Subcutaneous abdominal adipose tissue (tissue), 5 donors: Measurements from ENCODE around the gene PAPSS1.
"Not testable (repeated sequence)": the region's sequence is repeated elsewhere in the genome, so short reads cannot be mapped to it uniquely, and the experiment has no call there.

Experiments used
- H3K27ac ChIP-seq: one replicate; pipeline ENCODE4 v1.7.0; 2013; ENCODE audit warnings: low read depth, mild to moderate bottlenecking, inconsistent platforms, low read length, moderate library complexity
- H3K27me3 ChIP-seq, 5 donors: one replicate each; pipeline ENCODE4 v1.7.0; 2013; ENCODE audit warnings: low read length in 5 of 5, inconsistent platforms in 1 of 5; ENCODE audit not compliant: control insufficient read depth in 5 of 5, insufficient read depth in 4 of 5
- H3K36me3 ChIP-seq, 5 donors: one replicate each; pipeline ENCODE4 v1.7.0; 2013; ENCODE audit warnings: low read length in 5 of 5; ENCODE audit not compliant: control insufficient read depth in 5 of 5, insufficient read depth in 5 of 5
- H3K4me1 ChIP-seq, 5 donors: one replicate each; pipeline ENCODE4 v1.7.0; 2013; ENCODE audit warnings: low read length in 5 of 5, mild to moderate bottlenecking in 3 of 5, moderate library complexity in 1 of 5; ENCODE audit not compliant: control insufficient read depth in 5 of 5, insufficient read depth in 5 of 5
- H3K4me3 ChIP-seq, 5 donors: one replicate each; pipeline ENCODE4 v1.7.0; 2013; ENCODE audit warnings: low read length in 5 of 5, low read depth in 1 of 5
- H3K9ac ChIP-seq, 5 donors: one replicate each; pipeline ENCODE4 v1.7.0; 2013; ENCODE audit warnings: low read length in 5 of 5, mild to moderate bottlenecking in 4 of 5, moderate library complexity in 3 of 5
- H3K9me3 ChIP-seq, 5 donors: one replicate each; pipeline ENCODE4 v1.7.0; 2013; ENCODE audit warnings: low read length in 5 of 5; ENCODE audit not compliant: control insufficient read depth in 5 of 5
- donor health status: healthy.
- donor health status: healthy.
- donor health status: healthy.
- donor health status: healthy.
- donor health status: healthy.

PAPSS1 gene

DNA sequence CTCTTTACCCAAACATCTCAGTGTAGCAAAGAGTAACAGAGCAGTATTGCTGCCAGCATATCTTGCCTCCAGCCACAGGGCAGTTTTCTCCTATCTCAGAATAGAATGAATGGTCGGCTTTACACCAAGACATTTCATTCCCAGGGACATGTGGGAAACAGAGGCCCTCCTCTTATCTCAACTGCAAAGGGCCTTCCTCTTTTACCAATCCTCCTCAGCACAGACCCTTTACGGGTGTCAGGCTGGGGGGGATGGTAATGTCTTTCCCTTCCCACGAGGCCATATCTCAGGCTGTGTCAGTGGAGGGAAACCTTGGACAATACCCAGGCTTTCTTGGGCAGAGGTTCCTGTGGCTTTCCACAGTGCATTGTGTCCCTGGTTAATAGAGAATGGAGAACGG, 9.0 kb upstream of the PAPSS1 start:
- peaks cover 0 to 25% (median 8%) of the 10 kb centered on the region in 5 donors for H3K4me1 ChIP-seq
- not testable (repeated sequence) for H3K36me3 ChIP-seq, H3K9ac ChIP-seq, H3K27me3 ChIP-seq, H3K4me3 ChIP-seq, H3K9me3 ChIP-seq, H3K27ac ChIP-seq

DNA sequence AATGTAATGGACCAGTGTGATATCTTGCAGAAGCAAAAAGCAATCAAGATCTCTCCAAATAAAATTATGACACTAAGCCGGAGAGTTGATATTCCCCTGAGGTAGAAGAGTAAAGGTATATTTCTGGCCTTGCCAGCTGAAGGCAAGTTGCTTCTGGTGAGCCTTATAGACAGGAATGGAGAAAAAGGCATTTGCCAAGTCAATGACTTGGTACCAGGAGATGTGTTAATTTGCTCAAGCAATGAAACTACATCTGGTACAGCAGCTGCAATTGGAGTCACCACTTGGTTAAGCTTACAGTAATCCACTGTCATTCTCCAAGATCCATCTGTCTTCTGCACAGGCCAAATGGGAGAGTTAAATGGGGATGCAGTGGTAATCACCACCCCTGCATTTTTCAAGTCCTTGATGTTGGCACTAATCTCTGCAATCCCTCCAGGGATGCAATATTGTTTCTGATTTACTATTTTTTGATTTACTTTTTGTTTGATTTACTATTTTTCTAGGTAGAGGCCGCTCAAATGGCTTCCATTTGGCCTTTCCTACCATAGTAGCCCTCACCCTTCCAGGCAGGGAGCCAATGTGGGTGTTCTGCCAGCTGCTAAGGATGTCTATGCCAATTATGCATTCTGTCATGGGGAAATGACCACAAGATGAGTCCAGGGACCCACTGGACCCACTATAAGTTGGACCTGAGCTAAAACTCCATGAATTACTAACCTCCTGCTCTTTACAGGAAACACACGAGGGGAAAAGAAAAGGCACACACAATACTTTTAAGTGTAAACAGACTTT, 6.3 kb upstream of the PAPSS1 start:
- H3K27me3 ChIP-seq, H3K9me3 ChIP-seq, H3K9ac ChIP-seq, H3K4me3 ChIP-seq, H3K36me3 ChIP-seq, H3K27ac ChIP-seq: not testable (repeated sequence)
- peaks cover 0 to 22% (median 9%) of the 10 kb centered on the region in 5 donors for H3K4me1 ChIP-seq

DNA sequence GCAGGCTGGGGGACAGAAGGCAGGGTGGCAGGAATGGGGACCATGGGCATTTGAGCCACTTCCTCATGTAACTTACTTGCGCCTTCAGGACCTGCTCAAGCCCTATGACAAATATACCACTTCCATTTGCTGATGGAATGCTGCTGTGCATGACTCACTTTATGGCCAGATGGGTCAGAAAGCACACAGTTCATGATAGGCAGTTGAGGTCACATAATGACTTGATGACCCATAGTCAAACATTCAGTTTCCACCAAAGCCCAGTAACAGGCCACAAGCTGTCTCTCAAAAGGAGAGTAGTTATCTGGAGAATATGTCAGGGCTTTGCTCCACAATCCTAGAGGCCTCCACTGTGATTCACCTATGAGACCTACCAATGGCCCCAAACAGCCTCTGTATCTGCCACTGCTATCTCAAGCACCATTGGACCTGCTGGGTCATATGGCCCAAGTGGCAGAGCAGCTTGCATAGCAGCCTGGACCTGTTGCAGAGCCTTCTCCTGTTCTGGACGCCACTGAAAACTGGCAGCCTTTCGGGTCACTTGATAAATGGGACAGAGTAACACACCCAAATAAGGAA, 5.3 kb upstream of the PAPSS1 start:
- no peak overlapping the region for H3K4me3 ChIP-seq
- no peak overlapping the region for H3K27ac ChIP-seq
- peaks cover 0 to 26% (median 18%) of the 10 kb centered on the region in 5 donors for H3K4me1 ChIP-seq
- H3K9ac ChIP-seq: no peak overlapping the region
- no peaks in the 10 kb centered on the region for H3K9me3 ChIP-seq
- H3K36me3 ChIP-seq: no peaks in the 10 kb centered on the region
- H3K27me3 ChIP-seq: no peaks in the 10 kb centered on the region

DNA sequence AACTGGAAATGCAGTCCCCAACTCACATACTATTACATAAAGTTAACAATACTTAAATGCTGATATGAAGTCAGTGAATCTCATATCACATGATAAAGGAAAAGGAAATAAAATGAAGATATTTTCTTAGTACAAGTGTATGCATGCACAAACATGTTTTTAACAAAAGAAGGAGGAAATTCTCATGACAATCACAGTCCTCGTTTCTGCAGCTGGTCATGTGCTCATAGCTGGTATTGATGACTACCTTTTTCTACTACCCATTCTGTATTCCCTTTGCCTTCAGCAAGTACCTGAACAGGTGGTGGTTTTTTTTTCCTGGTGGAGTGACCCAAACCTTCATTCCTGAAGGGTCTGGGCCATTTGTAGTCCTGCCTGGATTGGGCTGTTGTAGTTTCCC, 3.3 kb upstream of the PAPSS1 start:
- H3K27me3 ChIP-seq, H3K4me3 ChIP-seq, H3K9me3 ChIP-seq, H3K36me3 ChIP-seq, H3K9ac ChIP-seq, H3K27ac ChIP-seq: not testable (repeated sequence)
- peaks cover 3 to 32% (median 30%) of the 10 kb centered on the region in 5 donors for H3K4me1 ChIP-seq

DNA sequence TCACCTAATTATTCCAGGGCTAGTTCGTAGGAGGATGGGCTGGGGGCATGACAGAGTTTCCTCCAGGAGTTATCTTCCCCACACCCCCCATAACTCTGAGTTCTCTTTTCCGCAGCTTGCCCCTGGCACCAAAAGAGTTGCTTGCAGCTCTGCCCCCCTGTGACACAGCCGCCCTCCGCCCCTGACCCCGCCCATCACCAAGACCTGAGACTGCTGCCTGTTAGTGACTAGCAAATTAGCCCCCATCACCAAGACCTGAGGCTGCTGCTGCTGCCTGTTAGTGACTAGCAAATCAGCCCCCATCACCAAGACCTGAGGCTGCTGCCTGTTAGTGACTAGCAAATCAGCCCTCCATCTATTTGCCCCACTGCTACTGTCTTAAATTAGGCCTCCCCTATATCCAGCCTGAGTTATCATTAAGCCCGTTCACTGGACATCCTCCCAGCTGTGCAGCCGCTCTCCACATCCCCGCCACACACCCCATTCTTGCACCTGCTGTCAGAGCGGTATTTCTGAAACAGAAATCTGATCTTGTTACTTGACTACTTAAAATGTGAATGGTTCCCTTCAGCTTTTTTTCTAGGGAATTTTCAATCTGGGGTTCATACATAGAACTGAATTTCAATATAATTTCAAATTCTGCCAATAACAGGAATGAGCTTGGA, 1.5 kb upstream of the PAPSS1 start:
- Histone ChIP-seq H3K4me3 (peak overlapping the region; percentile 79 to 95 (median 90)), H3K27ac (no peak overlapping the region), H3K36me3 (no peaks in the 10 kb centered on the region), H3K4me1 (peaks cover 3 to 37% (median 27%) of the 10 kb centered on the region in 5 donors), H3K9me3 (no peaks in the 10 kb centered on the region), H3K9ac (no peak overlapping the region), H3K27me3 (no peaks in the 10 kb centered on the region)

DNA sequence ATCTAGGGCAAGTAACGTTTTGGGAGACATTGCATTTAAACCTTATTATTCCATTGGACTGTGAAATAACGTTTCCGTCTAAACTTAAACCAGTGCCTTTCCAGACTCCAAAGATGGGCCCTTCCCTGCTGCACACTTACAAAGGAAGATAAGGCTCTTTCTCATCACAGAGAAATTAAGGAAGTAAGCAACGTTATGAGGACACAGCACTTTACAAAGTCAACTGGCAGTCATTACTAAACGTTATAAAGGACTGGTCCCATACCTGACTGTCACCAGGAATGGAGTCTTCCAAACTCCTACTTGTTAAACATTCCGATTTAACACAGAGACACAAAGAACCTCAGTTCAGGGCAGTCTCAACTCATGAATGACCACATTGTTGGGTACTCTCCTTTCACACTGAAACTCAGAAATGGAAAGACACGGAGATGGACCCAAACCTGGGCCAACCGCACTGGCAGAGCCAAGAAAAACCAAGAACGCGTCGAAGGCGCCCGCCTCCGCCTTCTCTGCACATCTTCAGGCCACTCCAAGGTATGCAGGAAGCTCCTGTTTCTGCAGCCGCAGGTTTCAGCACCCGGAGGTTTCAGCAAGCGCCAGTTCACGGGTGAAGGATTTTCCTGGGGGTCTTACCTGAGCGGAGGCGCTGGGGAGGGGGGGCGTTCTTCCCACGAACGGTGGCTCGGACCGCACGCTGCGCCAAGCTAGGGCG, 670 bp downstream of the PAPSS1 start:
- Histone ChIP-seq H3K9ac (peak overlapping the region; percentile 11 to 83 (median 73)), H3K27ac (peak overlapping the region; percentile 74), H3K4me3 (peak overlapping the region; percentile 88 to 95 (median 90)), H3K9me3 (no peaks in the 10 kb centered on the region), H3K4me1 (peaks cover 3 to 31% (median 23%) of the 10 kb centered on the region in 5 donors), H3K27me3 (no peaks in the 10 kb centered on the region), H3K36me3 (no peaks in the 10 kb centered on the region)

DNA sequence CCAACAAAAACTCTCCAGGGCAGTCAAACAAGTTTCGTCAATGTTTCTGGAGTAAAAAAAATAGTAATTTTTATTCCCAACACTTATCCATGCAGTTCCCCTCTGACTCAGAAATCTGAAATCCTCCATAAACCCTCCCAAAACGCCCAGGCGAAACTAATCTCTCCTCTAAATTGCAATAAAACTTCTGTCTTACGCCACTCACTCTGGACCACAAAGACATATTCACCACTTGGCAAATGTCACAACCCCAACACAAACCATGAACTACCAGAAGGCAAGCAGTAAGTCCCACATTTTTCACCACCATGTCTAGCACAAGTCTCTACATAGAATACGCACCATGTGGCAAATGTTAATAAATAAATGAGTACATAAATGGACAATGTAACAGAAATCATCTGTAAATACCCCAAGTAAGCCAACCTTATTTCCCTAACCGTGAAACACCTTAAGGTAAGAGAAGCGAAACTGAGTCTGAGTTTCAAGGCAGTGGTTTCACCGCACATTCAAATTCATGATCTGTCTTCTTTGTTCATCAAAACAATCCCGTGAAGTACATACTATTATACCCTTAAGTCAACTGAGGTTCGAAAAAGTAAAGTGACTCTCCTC, 1.6 kb downstream of the PAPSS1 start:
- Histone ChIP-seq H3K36me3 (no peaks in the 10 kb centered on the region), H3K9ac (peak overlapping the region in 1 of 5 donors; percentile 22), H3K4me3 (peak overlapping the region in 3 of 5 donors; percentile 3 to 90 (median 24)), H3K9me3 (no peaks in the 10 kb centered on the region), H3K27me3 (no peaks in the 10 kb centered on the region), H3K4me1 (peaks cover 3 to 31% (median 23%) of the 10 kb centered on the region in 5 donors), H3K27ac (peak overlapping the region; percentile 74)

DNA sequence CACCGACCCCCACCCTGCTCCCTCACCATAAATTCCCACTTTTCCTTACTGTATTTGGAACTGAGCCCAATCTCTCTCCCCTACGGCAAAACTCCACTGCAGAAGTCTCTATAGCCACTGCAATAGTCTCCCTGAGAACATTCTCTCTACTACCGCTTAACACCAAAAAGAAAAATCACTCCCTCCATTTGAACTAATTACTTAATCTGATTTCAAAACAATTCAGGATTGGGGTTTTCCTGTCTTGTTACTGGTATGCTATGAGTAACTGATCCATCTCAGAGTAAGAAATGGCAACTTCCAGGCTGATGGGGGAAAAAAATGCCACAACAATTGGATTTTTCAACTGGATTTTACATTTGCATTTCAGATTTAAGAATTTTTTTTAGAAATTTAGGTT, 5.8 kb downstream of the PAPSS1 start:
- H3K4me3 ChIP-seq: no peak overlapping the region
- H3K36me3 ChIP-seq: no peaks in the 10 kb centered on the region
- no peaks in the 10 kb centered on the region for H3K9me3 ChIP-seq
- H3K9ac ChIP-seq: no peak overlapping the region
- H3K27me3 ChIP-seq: no peaks in the 10 kb centered on the region
- peaks cover 3 to 19% (median 8%) of the 10 kb centered on the region in 5 donors for H3K4me1 ChIP-seq
- no peak overlapping the region for H3K27ac ChIP-seq

DNA sequence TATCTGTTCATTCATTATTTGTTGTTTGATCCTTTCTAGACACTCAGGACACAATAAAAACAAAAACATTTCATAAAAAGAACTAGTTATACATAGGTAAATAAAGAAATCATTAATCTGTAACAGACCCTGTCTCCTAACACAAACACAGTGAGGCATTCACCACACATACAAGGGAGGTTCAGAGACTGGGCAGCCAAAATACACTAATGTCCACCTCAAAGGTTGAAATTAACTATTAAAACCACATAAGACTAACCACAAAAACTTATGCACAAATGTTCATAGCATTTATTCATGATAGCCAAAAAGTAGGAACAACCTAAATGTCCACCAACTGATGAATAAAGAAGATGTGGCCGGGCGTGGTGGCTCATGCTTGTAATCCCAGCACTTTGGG, 7.8 kb downstream of the PAPSS1 start:
- Histone ChIP-seq H3K27me3 (no peaks in the 10 kb centered on the region), H3K4me1 (peaks cover 0 to 5% (median 0%) of the 10 kb centered on the region in 5 donors)

More for the DNA sequence above, 7.8 kb downstream of the PAPSS1 start:
- H3K9me3 ChIP-seq: peaks cover 0 to 4% (median 0%) of the 10 kb centered on the region in 5 donors
- no peaks in the 10 kb centered on the region for H3K36me3 ChIP-seq
- no peak overlapping the region for H3K9ac ChIP-seq
- no peak overlapping the region for H3K27ac ChIP-seq
- no peak overlapping the region for H3K4me3 ChIP-seq
